Prostate gland (tissue), 2 donors: ENCODE data around the gene NEUROG2.

Experiments used
- POLR2AphosphoS5 ChIP-seq: sonication (generic); formaldehyde crosslinking; IDR thresholded peaks from one replicate; pipeline ENCODE4 v1.6.1; 2017; ENCODE audit warnings: antibody characterized with exemption
- TF ChIP-seq, protein P1 (sequence below), 4 experiments: fragments of 200-600 bp in 2 of 4; fragments of 450-650 bp in 2 of 4; sonication (generic) in 2 of 4; IDR thresholded peaks; 1 replicate in 3 of 4; 2 replicates in 1 of 4; pipeline ENCODE4 v1.5.1; 2016 to 2019; ENCODE audit warnings: antibody characterized with exemption in 4 of 4, mild to moderate bottlenecking in 2 of 4, moderate library complexity in 2 of 4

DNA sequence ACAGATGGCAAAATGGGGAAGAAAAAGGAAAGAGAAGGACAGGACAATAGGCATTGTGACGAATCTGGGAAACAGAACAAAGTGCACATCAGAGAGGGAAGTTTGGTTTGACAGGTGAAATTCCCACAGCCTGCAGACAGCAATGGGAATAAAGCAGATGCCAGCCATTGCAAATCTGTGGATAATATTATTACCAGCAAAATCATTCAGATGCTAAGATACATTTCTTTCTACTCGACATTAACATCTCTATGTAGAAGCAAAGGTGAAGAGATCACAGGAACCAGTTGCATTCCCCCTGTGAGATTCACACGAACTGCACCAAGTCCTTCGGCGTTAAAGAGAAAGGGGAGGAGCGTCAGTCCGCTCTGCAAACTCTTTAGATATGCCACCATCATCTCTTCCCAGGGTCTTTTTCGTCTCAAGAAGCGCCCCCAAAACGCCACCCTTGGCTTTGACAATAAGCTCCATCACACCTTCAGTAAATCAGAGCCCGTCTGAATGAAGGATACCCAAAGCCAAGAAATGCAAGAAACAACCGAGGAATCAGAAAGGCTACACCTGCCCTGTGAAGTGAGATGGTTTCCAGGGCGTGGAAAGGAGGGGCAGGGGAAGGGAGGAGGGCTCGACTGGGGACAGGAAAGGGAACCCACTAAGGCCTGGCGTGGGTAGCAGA lies 1.9 kb downstream of the NEUROG2 start:
- TF ChIP-seq POLR2AphosphoS5: no peak
- TF ChIP-seq, protein P1, sequence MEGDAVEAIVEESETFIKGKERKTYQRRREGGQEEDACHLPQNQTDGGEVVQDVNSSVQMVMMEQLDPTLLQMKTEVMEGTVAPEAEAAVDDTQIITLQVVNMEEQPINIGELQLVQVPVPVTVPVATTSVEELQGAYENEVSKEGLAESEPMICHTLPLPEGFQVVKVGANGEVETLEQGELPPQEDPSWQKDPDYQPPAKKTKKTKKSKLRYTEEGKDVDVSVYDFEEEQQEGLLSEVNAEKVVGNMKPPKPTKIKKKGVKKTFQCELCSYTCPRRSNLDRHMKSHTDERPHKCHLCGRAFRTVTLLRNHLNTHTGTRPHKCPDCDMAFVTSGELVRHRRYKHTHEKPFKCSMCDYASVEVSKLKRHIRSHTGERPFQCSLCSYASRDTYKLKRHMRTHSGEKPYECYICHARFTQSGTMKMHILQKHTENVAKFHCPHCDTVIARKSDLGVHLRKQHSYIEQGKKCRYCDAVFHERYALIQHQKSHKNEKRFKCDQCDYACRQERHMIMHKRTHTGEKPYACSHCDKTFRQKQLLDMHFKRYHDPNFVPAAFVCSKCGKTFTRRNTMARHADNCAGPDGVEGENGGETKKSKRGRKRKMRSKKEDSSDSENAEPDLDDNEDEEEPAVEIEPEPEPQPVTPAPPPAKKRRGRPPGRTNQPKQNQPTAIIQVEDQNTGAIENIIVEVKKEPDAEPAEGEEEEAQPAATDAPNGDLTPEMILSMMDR (IDR thresholded peaks at IDR 0.05): no peak
